ENCODE measurements around the gene FAM124A. TPM values are rescaled to one million over a fixed set of nuclear protein-coding genes. Genes with fewer than 3 reads are reported as not detected.

Gene FAM124A
- total RNA-seq, 4 donors from 2014 or later, result 0.35 to 3.2 (median 1.5) TPM

DNA sequence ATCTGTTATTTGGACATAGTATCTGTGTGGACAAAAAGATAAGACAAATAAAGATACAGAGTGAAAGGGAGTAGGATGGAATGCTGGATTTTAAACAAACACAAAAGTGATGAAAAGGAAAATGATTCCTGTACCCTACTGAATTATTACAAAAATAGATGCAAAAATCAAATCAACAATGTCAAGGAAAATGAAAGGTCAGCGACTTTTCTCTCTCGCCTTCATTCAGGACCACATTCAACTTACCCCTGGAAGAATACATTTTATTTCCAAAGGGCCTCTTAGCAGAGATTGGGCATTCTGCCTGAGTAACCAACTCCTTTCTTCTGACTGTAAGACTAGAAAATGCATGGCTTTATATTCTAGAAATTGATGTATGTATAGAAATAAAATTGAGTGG, 28.8 kb upstream of the FAM124A start:
- Histone ChIP-seq H3K27ac (no peak overlapping the region), H3K4me3 (no peak overlapping the region), H3K36me3 (no peaks in the 10 kb centered on the region), H3K27me3 (no peaks in the 10 kb centered on the region), H3K4me1 (no peaks in the 10 kb centered on the region), H3K9me3 (no peaks in the 10 kb centered on the region)
- no peak for TF ChIP-seq POLR2A (IDR thresholded peaks at IDR 0.05)
- TF ChIP-seq, protein P1, sequence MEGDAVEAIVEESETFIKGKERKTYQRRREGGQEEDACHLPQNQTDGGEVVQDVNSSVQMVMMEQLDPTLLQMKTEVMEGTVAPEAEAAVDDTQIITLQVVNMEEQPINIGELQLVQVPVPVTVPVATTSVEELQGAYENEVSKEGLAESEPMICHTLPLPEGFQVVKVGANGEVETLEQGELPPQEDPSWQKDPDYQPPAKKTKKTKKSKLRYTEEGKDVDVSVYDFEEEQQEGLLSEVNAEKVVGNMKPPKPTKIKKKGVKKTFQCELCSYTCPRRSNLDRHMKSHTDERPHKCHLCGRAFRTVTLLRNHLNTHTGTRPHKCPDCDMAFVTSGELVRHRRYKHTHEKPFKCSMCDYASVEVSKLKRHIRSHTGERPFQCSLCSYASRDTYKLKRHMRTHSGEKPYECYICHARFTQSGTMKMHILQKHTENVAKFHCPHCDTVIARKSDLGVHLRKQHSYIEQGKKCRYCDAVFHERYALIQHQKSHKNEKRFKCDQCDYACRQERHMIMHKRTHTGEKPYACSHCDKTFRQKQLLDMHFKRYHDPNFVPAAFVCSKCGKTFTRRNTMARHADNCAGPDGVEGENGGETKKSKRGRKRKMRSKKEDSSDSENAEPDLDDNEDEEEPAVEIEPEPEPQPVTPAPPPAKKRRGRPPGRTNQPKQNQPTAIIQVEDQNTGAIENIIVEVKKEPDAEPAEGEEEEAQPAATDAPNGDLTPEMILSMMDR (IDR thresholded peaks at IDR 0.05), result no peak
- DNase-seq, result no peak

DNA sequence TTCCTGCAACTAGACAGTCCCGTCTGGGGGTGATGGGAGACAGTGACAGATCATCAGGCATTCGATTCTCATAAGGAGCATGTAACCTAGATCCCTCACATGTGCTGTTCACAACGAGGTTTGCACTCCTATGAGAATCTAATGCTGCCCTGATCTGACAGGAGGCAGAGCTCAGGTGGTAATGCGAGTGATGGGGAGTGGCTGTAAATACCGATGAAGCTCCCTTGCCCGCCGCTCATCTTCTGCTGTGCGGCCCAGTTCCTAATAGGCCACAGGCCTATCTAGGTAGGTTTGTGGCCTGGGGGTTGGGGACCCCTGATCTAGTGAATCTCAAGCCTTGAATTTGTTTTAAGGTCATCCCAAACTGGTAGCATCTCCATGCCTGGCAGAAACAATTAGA, 27.3 kb upstream of the FAM124A start:
- no peaks in the 10 kb centered on the region for H3K4me1 ChIP-seq
- no peaks in the 10 kb centered on the region for H3K9me3 ChIP-seq
- H3K36me3 ChIP-seq, result no peaks in the 10 kb centered on the region
- no peak overlapping the region for H3K4me3 ChIP-seq
- H3K27me3 ChIP-seq, result no peaks in the 10 kb centered on the region
- no peak overlapping the region for H3K27ac ChIP-seq
- no peak for DNase-seq
- TF ChIP-seq, protein P1 (IDR thresholded peaks at IDR 0.05), result no peak
- TF ChIP-seq POLR2A (IDR thresholded peaks at IDR 0.05), result no peak

- Histone ChIP-seq H3K9me3 (no peaks in the 10 kb centered on the region), H3K4me3 (no peak overlapping the region), H3K36me3 (no peaks in the 10 kb centered on the region), H3K27ac (no peak overlapping the region), H3K4me1 (no peaks in the 10 kb centered on the region), H3K27me3 (no peaks in the 10 kb centered on the region)
- TF ChIP-seq, protein P1 (IDR thresholded peaks at IDR 0.05), result no peak
- no peak for TF ChIP-seq POLR2A (IDR thresholded peaks at IDR 0.05)
- no peak for DNase-seq
These were observed 20.3 kb upstream of the FAM124A start for GRCh38 chr13:51201886-51202285.

DNA sequence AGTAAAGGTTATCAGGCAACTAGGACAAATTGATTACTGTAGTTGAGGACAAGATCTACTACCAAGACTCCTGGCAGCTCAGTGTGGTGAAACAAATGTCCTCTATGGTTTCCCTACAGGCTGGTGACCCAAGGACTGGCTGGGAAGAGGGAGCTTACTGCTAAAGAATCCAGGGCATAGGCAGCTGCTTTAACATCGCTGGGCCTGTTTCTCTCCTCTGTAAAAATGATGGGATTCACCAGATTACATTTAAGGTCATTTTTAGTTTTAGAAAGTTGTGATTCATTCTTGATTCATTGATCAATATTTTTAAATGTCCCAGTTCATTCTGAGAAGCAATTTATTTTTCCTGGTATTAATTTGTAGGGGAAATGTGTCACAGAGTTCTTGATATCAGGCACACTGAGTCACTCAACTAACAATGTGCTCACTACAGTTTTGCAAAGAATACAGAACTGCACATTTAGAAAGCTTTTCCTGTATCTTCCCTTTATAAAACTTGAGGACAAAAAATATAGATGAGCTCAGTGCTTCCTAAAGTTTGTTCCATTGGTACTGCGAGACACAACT, 19.6 kb upstream of the FAM124A start:
- no peak for DNase-seq
- Histone ChIP-seq H3K27ac (no peak overlapping the region), H3K27me3 (no peaks in the 10 kb centered on the region), H3K9me3 (no peaks in the 10 kb centered on the region), H3K4me1 (no peaks in the 10 kb centered on the region), H3K4me3 (no peak overlapping the region), H3K36me3 (no peaks in the 10 kb centered on the region)
- TF ChIP-seq, protein P1 (IDR thresholded peaks at IDR 0.05), result no peak
- TF ChIP-seq POLR2A (IDR thresholded peaks at IDR 0.05), result no peak

- DNase-seq, result no peak
- Histone ChIP-seq H3K4me1 (no peaks in the 10 kb centered on the region), H3K36me3 (no peaks in the 10 kb centered on the region), H3K27me3 (no peaks in the 10 kb centered on the region), H3K4me3 (no peak overlapping the region), H3K27ac (no peak overlapping the region), H3K9me3 (no peaks in the 10 kb centered on the region)
- TF ChIP-seq POLR2A (IDR thresholded peaks at IDR 0.05), result no peak
- TF ChIP-seq, protein P1 (IDR thresholded peaks at IDR 0.05), result no peak
These were observed 15.6 kb upstream of the FAM124A start for GRCh38 chr13:51206584-51206983.

DNA sequence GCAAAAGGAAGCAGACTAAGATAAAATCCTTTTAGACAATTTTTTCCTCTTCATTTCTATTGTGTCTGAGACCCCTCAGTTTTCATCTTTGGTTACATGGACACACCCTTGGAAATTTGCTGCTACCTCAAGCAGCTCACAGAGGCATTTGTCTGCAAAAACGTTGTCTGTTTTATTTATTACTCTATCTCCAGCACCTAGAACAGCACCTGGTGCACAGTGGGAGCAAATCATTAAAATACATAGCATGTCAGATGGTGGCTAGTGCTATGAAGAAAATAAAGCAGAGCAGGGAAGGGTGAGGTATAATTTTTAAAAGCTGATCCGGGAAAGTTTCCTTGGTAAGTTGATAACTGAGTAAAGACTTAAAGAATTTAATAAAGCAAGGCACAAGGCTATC, 14.3 kb upstream of the FAM124A start:
- no peak for DNase-seq
- Histone ChIP-seq H3K4me3 (no peak overlapping the region), H3K27me3 (no peaks in the 10 kb centered on the region), H3K4me1 (no peaks in the 10 kb centered on the region), H3K36me3 (no peaks in the 10 kb centered on the region), H3K27ac (no peak overlapping the region), H3K9me3 (no peaks in the 10 kb centered on the region)
- no peak for TF ChIP-seq POLR2A (IDR thresholded peaks at IDR 0.05)
- TF ChIP-seq, protein P1 (IDR thresholded peaks at IDR 0.05), result no peak
